Right renal pelvis (tissue), 4 donors: Measurements from ENCODE around the gene SCUBE2. TPM values are rescaled to one million over a fixed set of nuclear protein-coding genes. Genes with fewer than 3 reads are reported as not detected.
"Not testable (repeated sequence)": the region's sequence is repeated elsewhere in the genome, so short reads cannot be mapped to it uniquely, and the experiment has no call there.

Experiments used
- DNase-seq, 4 donors: peaks; one replicate each; pipeline ENCODE4 v3.0.0-alpha.2; 2013; ENCODE audit warnings: low read depth in 4 of 4, low spot score in 3 of 4, missing footprints in 1 of 4
- polyA plus RNA-seq, 4 donors: library from polyadenylated mRNA; unstranded; fragments of 120-200 nt; gene quantifications; one replicate each; pipeline ENCODE4 v1.2.1, GENCODE V29; 2013; ENCODE audit not compliant: insufficient read length in 4 of 4

Gene SCUBE2
- polyA plus RNA-seq, 4 donors, result 6.9 to 7.7 (median 7.3) TPM

DNA sequence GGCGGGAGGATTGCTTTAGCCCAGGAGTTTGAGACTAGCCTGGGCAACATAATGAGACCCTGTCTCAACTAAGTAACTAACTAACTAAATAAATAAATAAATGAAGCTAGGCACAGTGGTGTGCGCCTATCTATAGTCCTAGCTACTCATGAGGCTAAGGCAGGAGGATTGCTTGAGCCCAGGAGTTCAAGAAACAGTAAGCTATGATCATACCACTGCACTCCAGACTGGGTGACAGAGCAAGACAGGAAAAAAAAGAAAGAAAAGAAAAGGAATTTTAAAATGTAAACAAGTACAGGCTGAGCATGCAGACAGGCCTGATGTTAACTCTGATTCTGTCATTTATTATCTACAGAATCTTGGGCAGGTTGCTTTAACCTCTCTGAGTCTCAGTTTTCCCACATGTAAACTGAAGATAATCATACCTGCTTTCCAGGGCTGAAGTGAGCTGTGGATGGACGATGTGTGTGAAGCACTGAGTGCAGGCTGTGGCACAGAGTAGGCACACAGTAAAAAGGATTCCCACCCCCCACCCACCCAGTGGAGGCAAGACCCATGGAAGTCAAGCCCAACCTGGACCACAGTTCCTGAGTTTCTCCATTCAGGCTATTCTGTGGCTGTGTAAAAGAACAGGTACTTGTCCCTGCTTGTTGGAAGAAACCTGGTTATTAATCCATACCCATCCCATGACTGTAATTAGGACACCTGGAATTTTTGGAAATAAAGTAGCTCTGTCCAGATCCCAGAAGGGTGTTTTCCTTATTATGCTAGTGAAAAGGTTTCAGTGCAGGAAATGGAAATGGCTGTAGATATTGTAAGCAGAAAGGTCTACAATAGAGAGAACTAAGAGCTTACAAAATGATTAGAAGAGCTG is 18.7 kb upstream of the SCUBE2 start:
- no peak for DNase-seq

DNA sequence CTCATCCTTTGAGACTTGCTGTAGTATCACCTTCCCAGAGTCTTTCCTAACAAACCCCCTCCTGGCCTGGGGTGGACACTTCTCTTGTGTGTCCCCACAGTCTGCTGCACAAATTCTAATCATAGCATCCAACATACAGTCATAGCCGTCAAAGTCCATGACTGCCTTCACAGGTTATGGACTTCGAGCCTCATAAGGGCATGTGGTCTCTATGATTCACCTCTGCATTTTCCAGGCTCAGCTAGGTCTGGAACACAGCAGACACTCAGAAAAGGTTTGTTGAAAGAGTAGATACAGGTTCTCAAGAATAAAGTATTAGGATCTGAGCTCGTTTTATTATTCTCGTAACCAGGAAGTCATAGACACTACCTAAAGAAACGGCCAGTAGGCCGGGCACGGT is 13.2 kb upstream of the SCUBE2 start:
- no peak for DNase-seq

DNA sequence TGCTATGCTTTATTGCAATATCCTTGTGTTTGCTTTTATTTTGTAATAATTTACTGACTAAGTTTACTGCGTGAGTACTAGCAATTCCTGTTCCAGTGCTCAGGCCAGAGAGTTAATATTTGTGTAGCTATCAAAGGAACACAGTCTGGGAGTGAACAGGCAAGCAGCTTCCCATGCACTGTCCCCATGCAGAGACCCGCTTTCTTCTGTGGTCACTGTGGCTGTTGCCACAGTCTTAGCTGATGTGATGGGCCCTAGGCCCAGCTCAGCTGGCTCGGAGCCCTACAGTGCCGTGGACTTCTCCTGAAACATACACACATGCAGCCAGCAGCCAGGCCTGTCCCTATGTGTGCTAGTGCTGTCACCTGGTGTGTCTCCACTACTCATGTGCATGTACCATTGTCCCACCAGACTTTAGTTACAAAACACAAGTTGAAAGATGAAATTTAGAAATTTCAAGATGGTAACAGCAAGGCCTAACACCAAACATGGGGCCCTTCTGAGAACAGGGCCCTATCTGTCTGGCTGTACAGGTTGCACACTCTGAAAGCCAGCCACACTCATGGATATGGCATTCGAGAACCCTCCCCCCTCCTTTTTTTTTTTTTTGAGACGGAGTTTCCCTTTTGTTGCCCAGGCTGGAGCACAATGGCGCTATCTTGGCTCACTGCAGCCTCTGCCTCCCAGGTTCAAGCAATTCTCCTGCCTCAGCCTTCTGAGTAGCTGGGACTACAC is 12.3 kb upstream of the SCUBE2 start:
- DNase-seq, result no peak

DNA sequence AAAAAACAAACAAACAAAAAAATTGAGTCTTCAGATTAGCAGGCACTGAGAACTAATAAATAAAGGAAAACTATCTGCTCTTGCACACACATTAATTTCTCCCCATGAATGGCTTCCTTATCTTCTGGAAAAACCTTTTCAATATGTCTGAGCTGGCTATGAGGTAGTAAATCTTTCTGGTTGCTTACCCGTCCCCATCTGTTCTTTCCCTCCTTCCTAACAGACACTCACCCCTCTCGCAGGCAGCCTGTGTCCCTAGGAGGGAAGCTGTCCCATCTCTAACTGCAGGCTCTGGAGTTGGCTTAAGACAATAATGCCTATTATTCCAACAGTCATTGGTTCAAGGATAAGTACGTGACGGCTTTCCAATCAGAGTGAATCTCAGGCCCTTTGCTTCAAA is 8.2 kb upstream of the SCUBE2 start:
- no peak for DNase-seq

DNA sequence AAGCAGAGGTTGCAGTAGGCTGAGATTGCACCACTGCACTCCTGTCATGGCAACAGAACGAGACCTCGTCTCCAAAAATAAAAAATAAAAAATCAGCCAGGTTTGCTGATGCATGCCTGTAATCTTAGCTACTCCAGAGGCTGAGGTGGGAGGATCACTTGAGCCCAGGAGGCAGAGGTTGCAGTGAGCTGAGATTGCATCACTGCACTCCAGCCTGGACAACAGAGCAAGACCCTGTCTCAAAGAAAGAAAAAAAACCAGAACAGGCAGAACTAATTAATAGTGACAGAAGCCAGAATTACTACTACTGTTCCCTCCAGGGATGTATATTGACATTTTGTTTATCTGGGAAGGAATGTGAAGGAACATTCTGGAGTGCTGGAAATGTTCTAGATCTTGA is 7.1 kb upstream of the SCUBE2 start:
- DNase-seq, result not testable (repeated sequence)

DNA sequence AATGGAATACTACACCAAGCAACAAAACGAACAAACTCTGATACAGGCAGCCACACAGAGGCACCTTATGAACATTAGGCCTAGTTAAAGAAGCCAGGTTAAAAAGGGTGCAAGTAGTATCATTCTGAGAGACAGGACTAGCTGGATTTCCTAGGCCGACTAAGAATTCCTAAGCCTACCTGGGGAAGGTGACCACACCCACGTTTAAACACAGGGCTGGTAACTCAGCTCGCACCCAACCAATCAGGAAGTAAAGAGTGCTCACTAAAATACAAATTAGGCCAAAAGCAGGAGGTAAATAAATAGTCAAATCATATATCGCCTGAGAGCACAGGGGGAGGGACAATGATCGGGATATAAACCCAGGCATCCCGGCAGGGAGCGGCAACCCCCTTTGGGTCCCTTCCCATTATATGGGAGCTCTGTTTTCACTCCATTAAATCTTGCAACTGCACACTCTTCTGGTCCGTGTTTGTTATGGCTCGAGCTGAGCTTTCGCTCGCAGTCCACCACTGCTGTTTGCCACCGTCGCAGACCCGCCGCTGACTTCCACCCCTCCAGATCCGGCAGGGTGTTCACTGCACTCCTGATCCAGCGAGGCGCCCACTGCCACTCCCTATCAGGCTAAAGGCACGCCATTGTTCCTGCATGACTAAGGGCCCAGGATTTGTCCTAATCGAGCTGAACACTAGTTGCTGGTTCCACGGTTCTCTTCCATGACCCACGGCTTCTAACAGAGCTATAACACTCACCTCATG is 6.0 kb upstream of the SCUBE2 start:
- not testable (repeated sequence) for DNase-seq

DNA sequence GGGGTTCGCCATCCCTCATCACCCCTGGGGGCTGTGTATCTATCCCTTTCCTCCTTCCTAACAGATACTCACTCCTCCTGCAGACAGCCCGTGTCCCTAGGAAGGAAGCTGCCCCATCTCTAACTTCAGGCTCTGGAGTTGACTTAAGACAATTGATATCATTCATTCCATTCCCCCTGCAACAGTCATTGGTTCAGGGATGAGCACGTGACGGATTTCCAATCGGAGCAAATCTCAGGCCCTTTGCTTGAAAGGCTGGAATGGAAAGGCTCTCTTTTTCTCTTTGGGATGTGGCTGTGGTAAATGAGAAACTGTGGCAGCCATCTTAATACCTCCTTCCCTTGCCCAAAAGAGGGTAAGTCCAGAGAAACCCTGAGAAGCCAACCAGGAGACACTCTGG is 5.0 kb upstream of the SCUBE2 start:
- DNase-seq, result no peak

DNA sequence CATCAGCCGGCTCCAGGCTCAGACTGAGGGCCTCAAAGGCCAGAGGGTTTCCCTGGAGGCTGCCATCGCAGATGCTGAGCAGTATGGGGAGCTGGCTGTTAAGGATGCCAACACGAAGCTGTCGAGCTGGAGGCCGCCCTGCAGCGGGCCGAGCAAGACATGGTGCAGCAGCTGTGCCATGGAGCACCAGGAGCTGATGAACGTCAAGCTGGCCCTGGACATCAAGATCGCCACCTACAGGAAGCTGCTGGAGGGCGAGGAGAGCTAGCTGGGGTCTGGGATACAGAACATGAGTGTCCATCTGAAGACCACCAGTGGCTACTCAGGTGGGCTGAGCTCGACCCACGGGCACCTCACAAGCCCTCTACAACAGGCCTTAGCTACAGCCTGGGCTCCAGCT is 4.0 kb upstream of the SCUBE2 start:
- DNase-seq, result no peak

DNA sequence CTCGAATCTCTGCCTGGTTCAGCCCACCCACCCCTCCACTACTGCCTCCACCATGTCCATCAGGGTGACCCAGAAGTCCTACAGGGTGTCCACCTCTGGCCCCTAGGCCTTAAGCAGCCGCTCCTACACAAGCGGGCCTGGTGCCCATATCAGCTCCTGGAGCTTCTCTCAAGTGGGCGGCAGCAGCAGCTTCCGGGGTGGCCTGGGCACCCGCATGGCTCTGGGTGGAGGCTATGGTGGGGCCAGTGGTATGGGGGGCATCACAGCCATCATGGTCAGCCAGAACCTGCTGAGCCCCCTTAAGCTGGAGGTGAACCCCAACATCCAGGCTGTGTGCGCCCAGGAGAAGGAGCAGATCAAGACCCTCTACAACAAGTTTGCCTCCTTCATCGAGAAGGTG is 3.0 kb upstream of the SCUBE2 start:
- DNase-seq, result no peak

DNA sequence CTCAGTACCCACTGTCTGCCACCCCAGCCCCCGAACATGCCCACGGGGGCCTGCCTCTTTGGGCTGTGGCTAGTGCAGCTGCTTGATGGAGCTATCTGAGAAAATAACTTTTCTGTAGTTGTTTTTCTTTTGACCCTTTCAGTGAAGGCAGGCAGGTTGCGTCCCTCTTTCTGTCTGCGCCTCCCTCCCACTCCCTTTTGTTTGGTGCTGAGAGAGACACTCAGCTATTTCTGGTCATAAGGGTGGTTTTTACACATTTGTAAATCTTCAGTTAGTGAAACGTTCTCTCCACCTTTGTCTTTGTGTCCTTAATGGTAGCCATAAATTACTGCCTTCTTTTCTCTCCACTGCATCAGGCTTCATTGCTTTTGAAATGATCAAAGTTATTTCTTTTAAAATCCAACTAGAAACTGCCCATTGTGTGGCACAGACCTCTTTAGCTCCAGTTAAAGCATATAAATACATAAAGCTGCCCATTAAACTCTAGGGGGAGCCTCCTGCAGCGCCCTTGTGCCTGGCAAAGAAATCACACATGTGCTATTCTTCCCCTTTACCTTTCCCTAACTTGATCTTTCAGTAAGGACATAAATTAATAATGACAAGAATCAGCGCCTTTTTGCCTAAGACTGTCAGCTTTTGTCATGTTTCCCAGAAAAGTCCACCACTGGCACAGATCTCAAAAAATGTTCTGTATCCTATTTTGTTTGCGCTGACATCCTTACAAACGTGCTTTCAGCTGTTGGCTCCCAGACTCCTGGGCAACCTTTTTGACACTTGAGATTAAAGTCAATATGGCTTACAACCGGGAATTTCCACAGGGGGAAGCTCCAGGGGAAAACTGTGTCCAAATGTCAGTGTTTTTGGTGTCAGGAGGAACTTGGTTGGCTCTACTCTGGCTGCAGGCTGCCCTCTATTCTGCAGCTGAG is 1.7 kb upstream of the SCUBE2 start:
- no peak for DNase-seq

DNA sequence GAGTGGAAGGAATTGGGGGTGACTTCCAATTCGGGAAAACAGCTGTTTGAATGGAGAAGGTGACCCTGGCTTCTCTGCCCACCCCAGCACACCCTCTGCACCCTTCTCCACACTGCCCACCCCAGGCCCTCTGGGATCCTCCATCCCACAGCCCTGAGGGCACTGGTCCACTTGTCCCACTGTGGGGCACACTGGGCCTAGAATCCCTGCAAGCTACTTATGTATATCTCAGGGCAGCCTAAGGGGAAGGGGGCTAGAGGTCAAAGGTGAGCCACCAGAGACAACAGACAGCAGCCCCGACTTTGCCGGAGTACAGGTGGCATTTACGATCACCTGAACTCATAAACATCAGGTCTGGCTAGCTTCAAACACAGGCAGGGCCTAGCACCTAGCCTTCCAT is 673 bp upstream of the SCUBE2 start:
- DNase-seq, result no peak

DNA sequence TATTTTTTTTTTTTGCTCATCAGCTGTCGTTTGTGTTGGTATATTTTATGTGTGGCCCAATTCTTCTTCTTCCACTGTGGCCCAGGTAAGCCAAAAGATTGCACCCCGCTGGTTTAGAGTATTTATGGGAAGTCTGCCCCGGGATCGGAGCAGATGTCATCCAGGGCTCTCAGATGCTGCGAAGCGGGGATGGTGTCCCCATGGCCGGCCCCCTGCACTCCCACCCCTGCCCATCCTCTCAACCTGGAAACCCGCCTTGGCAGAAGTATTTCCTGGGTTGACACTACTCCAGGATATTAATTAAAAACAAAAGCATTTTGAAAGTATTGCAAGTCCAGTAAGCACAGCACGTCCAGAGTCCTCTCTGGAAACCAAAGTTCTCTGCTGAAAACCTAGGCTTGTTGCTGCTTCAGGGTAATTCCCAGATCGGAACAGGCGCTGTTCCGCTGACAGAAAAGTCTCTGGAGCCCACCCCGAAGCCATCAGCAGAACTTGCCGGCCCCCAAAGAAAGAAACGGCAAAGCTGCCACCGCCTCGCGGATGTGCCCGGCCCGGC is 833 bp downstream of the SCUBE2 start:
- no peak for DNase-seq

DNA sequence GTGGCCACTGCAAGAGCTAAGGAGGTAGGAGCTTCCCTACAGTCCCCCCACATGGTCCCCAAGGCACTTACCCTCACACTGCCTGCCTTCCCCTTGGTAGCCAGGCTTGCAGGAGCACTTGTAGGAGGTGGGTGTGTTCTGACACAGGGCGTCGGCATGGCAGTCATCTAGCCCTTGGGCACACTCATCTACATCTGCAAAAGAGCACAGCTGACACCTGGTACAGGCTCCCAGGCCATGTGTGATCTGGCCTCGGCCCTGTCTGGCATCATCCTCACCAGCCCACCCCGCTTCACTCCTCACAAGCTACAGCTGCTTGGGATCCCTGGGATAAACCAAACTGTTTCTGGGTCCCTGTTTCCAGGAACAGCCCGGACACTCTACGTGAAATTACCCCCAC is 1.8 kb downstream of the SCUBE2 start:
- no peak for DNase-seq

DNA sequence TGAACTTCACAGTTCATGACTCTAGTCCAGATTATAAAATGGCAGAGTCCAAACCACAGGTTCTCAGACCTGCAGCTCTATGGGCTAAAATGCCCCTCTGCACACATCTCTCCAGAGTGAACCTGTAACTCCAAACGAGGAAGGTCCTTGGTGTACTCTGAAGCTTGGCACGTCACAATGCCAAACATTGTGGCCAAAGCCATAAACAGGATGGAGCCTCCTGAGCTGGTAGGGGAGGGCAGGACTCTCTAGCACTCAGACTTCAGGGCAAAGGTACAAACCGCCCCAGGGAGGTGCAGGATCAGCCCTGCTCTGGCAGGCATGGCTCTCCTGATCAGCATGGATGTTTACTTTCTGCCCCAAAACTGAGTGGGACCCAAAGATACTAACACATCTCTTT is 2.3 kb downstream of the SCUBE2 start:
- no peak for DNase-seq

DNA sequence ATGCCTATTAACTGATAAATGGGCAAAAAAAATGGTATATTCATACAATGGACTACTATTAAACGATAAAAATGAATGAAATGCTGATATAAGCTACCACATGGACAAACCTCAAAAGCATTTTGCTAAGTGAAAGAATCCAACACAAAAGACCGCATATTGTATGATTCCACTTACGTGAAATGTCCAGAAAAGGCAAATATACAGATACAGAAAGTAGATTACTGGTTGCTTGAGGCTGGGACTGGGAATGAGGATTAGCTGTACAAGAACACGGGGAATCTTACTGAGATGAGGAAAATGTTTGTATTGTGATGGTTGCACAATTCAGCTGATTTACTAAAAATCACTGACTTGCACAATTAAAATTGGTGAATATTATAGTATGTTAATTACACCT is 8.8 kb downstream of the SCUBE2 start:
- DNase-seq, result no peak

DNA sequence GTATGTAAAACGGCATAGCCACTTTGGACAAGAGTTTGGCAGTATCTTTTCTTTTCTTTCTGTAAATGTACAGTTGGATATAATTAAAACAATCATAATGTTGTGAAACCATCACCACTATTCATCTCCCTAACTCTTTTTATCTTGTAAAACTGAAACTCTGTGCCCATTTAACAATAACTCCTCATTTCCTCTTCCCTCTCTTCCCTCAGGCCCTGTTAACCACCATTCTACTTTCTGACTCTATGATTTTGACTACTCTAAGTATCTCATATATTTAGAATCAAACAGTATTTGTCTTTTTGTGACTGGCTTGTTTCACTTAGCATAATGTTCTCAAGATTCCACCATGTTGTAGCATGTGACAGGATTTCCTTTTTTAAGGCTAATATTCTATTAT is 10.2 kb downstream of the SCUBE2 start:
- DNase-seq, result no peak

DNA sequence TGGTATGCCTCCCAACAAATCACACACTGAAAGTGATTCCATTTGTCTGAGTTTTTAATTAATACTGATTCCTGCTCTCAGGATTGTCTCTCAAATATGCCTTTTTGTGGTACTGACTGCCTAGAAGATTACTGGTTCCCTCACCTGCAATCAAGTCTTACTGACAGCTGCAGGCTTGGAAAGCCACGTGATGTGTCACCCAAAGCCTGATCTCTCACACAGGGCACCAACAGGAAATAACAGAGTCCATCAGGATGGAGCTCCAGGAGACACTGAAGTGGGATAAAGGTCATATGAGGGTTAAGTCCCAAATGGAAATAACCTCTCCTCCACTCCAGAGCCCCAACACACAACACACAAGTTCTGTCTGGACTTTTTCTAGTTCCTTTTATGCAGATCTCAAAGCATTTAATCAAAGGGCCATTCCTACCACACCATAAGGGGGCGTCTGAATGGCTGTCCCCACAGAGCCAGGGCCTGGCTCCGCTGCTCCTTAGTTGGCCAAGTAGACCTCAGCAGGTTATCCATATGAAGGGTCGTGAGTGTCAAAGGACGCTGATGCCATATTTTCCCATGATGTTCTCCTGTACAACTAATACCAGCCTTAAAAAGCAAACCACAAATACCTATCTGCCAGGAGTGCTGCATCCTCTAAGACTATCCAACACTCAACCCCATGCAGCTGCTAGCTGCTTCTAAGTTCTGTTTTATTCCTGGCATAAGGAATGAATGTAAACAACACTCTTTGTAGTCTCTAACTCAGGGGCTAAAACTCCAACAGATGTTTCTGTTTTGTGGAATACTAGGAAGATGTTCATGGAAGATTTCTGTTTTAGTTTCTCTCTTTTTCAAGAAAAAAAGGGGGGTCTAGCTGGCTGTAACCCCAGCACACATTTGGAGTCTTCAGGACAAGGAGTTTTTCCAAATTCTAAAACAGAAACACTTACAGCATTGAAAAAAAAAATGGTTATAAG is 13.0 kb downstream of the SCUBE2 start:
- no peak for DNase-seq

DNA sequence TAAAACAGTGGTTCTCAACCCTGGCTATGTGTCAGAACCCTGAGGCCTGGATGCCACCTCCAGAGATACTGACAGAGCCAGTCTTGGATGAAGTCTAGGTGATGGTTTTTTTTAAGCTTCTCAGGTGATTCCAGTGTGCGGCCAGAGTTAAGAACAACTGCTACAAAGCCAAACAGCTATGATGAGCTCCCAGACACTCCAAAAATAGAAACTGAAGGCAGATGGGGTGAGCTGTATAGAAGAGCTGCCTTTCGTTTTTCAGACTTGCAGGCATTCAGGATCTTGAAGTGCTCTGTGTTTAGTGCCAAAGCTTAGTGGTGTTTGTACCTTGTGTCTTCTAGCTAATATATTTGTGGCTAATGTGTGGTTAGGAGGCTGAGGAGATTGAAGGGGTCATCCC is 14.2 kb downstream of the SCUBE2 start:
- no peak for DNase-seq

DNA sequence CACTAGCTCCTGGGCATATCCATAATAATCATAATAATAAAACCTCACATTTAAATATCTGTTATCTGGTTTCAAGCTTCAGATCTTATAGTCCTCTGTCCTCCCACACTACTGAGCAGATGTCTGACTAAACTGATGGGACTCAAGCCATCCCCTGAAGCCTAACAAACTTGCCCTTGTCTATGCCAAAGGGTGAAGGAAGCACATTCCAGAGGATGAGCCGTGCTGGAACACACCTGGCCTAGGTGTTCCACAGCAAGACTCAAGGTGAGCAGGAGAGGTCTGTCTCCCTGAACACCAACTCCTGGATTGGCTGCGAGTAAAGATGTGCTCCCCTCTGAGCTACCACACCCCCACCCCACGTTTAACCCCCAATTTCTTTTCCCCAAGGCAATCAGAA is 14.7 kb downstream of the SCUBE2 start:
- DNase-seq, result no peak
